ENCODE measurements around the gene NQO2. TPM values are rescaled to one million over a fixed set of nuclear protein-coding genes. Genes with fewer than 3 reads are reported as not detected.
"Not testable (repeated sequence)": the region's sequence is repeated elsewhere in the genome, so short reads cannot be mapped to it uniquely, and the experiment has no call there.

Gene NQO2
- total RNA-seq, 1 experiment from 2014 or later = 35.8 TPM

GRCh38 chr6:3045777-3046176 is 46.1 kb downstream of the NQO2 start:
- H3K36me3 Mint-ChIP-seq (ENCODE audit: insufficient read depth, unreplicated experiment) = no peaks in the 10 kb centered on the region
- BruUV-seq (replicated peaks) = no TSS peak
- no peaks in the 10 kb centered on the region for H3K9me3 Mint-ChIP-seq (ENCODE audit: unreplicated experiment)
- H3K27ac Mint-ChIP-seq (ENCODE audit: unreplicated experiment) = no peak overlapping the region
- peaks cover 14% of the 10 kb centered on the region for H3K4me1 ChIP-seq
- H3K4me3 ChIP-seq (ENCODE audit: low read depth, low read length) = no peak overlapping the region
- ChIA-PET POLR2A (interaction anchor here (0.6 kb wide), 1 partner anchor 43 kb away, joined by 4 read pairs; no protein-coding TSS in a partner anchor), CTCF (no interaction called here)
- H3K4me1 Mint-ChIP-seq (ENCODE audit: low read depth, unreplicated experiment) = peaks cover 15% of the 10 kb centered on the region
- H3K36me3 ChIP-seq (ENCODE audit: control insufficient read depth, insufficient read depth, low read length) = no peaks in the 10 kb centered on the region
- intact Hi-C loops (cut with micrococcal nuclease; ENCODE audit: unreplicated experiment) = no loop called here
- no peaks in the 10 kb centered on the region for H3K27me3 ChIP-seq (replicated peaks; ENCODE audit: control insufficient read depth, insufficient read depth, low read length)
- no peak for DNase-seq
- no peaks in the 10 kb centered on the region for H3K9me3 ChIP-seq
- H3K27me3 Mint-ChIP-seq (ENCODE audit: insufficient read depth, unreplicated experiment) = no peaks in the 10 kb centered on the region
- no peak overlapping the region for H3K4me3 Mint-ChIP-seq (ENCODE audit: unreplicated experiment)
- TF ChIP-seq CTCF (IDR thresholded peaks at IDR 0.05; ENCODE audit: insufficient read depth in 1 of 2, low read depth in 1 of 2, low read length in 1 of 2, severe bottlenecking in 1 of 2, unreplicated experiment in 1 of 2) = no peak

- Histone ChIP-seq H3K4me3 (ENCODE audit: low read depth, low read length) (no peak overlapping the region), H3K9me3 (no peaks in the 10 kb centered on the region), H3K27me3 (replicated peaks; ENCODE audit: control insufficient read depth, insufficient read depth, low read length) (no peaks in the 10 kb centered on the region), H3K36me3 (ENCODE audit: control insufficient read depth, insufficient read depth, low read length) (no peaks in the 10 kb centered on the region), H3K4me1 (peaks cover 10% of the 10 kb centered on the region)
- POLR2A ChIA-PET = no interaction called here
- Mint-ChIP-seq H3K4me3 (ENCODE audit: unreplicated experiment) (no peak overlapping the region), H3K4me1 (ENCODE audit: low read depth, unreplicated experiment) (peaks cover 11% of the 10 kb centered on the region), H3K9me3 (ENCODE audit: unreplicated experiment) (no peaks in the 10 kb centered on the region), H3K27me3 (ENCODE audit: insufficient read depth, unreplicated experiment) (no peaks in the 10 kb centered on the region), H3K27ac (ENCODE audit: unreplicated experiment) (no peak overlapping the region), H3K36me3 (ENCODE audit: insufficient read depth, unreplicated experiment) (no peaks in the 10 kb centered on the region)
- BruUV-seq (replicated peaks) = no TSS peak
- no peak for DNase-seq
- intact Hi-C loops (cut with micrococcal nuclease; ENCODE audit: unreplicated experiment) = no loop called here
- CTCF ChIA-PET = no interaction called here
- no peak for TF ChIP-seq CTCF (IDR thresholded peaks at IDR 0.05; ENCODE audit: insufficient read depth in 1 of 2, low read depth in 1 of 2, low read length in 1 of 2, severe bottlenecking in 1 of 2, unreplicated experiment in 1 of 2)
Observed at GRCh38 chr6:3046295-3046694, 46.6 kb downstream of the NQO2 start.

GRCh38 chr6:3048009-3048408 is 48.3 kb downstream of the NQO2 start:
- H3K9me3 Mint-ChIP-seq (ENCODE audit: unreplicated experiment); H3K36me3 ChIP-seq (ENCODE audit: control insufficient read depth, insufficient read depth, low read length); H3K27me3 ChIP-seq (replicated peaks; ENCODE audit: control insufficient read depth, insufficient read depth, low read length); intact Hi-C loops (cut with micrococcal nuclease; ENCODE audit: unreplicated experiment); H3K27ac Mint-ChIP-seq (ENCODE audit: unreplicated experiment); DNase-seq; CTCF ChIA-PET; H3K4me3 ChIP-seq (ENCODE audit: low read depth, low read length); H3K27me3 Mint-ChIP-seq (ENCODE audit: insufficient read depth, unreplicated experiment); H3K4me1 Mint-ChIP-seq (ENCODE audit: low read depth, unreplicated experiment); BruUV-seq (replicated peaks); H3K36me3 Mint-ChIP-seq (ENCODE audit: insufficient read depth, unreplicated experiment); H3K4me1 ChIP-seq; H3K9me3 ChIP-seq; H3K4me3 Mint-ChIP-seq (ENCODE audit: unreplicated experiment): not testable (repeated sequence)
- POLR2A ChIA-PET = interaction anchor here (0.5 kb wide), 1 partner anchor 20 kb away, joined by 3 read pairs; the partner anchor contains the start of gene RIPK1
